ENCODE measurements around the gene FAM118B.

GRCh38 chr11:126225295-126225665, 13.7 kb downstream of the FAM118B start:
- TF ChIP-seq CTCF (IDR thresholded peaks at IDR 0.05), result no peak
- TF ChIP-seq POLR2A (IDR thresholded peaks at IDR 0.05), result no peak

Data from body of pancreas (tissue), 4 donors.